ENCODE data around the gene AATF.

AATF gene

DNA sequence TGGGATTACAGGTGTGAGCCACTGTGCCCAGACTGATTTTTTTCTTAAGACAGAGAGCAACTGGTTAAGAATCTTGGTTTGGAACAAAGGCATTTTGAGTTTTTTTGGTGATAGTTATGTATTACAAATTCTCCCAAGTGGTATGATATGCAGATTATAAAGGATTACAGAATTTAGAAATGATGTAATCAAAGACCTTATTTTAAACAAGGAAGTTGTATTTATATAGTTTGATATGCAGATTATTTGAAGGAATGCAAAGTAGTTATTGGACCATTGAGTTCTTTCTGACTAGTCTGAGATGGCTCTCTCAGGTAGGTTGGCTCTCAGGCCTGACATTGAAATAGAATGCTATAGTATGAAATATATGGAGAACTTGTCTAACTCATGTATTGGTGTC, 34.9 kb downstream of the AATF start:
- no peak for DNase-seq

DNA sequence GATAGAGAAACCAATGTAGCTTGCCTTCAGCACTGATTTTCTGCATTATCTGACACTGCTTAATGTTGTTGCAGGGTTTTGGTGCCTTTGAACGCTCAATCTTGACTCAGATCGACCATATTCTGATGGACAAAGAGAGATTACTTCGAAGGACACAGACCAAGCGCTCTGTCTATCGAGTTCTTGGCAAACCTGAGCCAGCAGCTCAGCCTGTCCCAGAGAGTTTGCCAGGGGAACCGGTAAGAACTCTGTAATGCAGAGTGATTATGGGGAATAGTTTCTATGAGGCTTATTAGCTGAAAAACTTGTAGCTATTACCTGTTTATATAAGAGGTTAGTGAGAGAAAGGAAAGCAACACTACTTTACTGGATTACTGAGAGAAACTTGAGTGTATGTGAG, 40.4 kb downstream of the AATF start:
- no peak for DNase-seq

DNA sequence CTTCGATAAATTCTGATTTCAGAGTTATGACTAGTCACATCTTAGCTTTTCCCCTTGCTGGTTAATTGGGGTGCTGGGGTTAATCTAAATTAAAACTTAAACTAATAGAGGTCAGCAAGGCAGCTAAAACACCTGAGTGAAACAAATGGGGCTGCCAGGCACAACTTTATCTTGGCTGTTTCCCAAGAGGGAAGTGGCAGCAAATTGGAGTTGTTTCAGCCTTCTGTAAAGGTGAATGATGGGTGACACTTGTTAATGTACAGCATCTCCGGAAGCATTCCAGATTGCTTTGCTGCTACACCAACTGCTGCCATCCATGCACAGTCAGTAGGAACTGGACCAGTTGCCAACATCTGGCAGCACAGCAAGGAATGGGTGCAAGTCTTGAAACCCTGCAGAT, 43.9 kb downstream of the AATF start:
- no peak for DNase-seq

DNA sequence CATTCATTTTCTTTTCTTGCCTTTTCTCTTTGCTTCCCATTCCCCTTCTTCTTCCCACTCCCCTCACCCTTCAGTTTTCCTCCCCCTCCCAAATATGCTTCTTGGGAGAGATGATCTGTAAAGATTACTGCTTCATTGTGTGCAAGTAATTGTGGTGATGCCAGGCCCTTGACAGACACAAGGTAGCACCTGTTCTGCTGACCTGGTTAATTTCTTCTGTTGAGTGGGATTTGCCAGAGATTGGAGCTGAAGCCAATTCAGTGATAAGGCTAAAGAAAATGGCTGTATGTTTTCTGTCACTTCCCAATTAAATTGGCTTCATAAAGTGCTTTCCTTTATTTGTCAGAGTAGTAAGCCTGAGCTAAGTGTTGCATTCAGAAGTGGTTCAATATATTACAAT, 44.5 kb downstream of the AATF start:
- DNase-seq, result no peak

DNA sequence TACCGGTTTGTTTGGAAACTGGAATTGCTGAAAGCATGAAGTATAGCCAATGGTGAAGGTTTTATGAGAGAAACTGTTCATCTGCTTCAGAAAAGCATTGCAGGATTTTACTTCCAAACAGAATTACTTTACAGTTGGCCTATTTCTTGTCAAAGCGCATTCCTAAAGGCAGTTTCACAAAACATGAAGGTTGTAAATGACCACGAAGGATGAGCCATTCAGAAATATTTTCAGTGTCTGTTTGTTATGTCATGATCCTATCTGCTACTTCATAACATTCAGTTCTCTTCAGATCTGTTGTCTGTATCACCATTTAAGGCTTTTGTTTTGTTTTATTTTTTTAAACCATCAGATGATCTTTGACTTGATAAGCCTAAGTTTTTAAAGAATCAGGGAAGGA, 45.7 kb downstream of the AATF start:
- DNase-seq, result no peak

DNA sequence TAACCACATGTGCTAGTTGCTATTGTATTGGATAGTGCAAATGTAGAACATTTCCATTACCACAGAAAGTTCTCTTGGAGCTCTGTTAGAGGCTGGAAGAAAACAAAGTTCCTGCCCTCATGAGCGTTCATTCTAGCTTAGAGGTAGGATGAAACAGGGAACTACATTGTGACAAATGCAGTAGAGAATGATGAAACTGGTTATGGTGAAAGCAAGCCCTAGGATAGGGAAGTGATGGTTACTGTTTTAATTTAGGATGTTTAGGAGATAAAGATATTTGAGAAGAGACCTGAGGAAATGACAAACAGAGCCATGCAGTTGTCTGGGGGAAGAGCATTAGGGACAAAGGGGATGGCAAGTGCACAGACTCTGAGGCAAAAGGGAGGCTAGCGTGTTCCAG, 50.7 kb downstream of the AATF start:
- no peak for DNase-seq

DNA sequence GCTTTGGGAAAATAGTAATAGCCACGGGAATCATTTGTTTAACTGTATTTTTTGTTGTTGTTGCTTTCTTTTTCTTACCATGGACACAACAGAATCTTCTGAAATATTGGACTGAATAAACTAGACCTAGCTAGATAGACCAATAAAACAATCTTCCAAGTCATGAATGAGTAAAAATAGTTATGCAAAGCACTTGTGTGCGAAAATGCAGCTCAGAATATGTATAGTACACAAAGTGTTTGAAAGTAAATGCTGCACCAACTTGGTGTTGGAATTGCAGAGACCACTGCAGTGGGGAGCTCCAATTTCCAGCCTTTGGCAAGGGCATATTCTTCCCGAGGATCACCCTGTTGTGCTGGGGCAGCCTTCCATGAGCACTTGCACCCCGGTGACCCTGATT, 68.0 kb downstream of the AATF start:
- no peak for DNase-seq

DNA sequence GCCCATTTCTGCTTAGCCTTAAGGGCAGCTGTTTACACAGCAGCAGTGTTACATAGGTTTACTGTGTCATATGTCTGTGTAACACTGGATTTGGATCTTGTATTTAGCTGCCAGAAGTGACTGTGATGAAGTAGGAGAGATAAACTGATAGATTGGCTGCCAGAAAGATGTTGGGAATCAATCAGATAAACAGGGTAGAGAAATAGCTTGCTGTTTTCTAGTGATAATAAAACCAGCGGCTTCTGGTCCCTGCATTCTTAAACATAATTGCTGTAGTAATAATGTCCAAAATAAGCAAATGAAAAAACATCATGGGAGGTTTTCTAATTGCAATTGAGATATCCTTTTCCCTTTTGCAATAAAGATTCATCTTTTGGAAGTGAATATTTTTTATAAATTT, 68.7 kb downstream of the AATF start:
- DNase-seq, result no peak

DNA sequence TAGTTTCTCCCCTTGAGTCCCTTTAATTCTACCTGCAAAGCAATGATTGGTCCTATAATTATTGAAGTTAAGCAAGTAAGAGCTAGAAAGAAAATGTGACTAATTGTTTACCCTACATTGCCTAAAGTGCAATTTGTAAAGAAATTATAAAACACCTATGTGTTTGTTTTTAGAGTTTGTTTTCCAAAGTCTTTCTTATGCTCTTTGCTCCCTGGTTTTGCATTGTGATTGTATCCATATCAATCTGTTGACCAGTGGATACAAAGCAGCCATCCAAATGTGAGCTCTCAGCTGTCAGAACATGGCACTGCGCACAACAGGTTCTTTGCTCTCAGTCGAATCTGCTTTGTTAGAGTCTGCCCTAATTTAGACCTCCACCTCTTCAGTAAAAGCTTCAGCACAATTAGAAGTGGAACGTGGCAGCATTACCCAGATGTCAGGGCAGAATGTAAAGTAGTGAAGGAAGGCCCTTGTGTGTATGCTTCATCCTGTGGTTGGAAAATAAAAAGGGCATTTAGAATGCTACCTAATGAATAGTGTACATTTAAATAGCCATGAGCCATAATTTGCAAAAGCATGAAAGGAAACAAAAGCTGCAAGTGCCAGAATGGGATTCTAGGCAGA, 70.5 kb downstream of the AATF start:
- no peak for DNase-seq

DNA sequence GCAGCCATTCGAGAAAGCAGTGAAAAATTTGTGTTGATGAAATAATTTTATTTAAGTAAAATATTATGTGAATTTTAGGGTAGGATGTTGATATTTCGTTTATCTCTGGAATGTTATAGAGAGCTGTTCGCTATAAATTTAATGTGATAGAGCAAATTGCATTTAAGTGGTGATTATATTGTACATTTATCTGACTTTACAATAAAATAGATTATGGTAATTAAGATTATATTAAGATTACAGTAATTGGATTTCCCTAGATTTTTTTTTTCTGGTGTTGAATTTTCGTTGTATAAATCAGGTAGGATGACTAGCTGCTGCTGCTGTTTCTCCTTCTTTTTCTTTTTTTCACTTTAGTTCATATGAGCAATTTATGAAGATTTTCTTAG, 71.0 kb downstream of the AATF start:
- no peak for DNase-seq

DNA sequence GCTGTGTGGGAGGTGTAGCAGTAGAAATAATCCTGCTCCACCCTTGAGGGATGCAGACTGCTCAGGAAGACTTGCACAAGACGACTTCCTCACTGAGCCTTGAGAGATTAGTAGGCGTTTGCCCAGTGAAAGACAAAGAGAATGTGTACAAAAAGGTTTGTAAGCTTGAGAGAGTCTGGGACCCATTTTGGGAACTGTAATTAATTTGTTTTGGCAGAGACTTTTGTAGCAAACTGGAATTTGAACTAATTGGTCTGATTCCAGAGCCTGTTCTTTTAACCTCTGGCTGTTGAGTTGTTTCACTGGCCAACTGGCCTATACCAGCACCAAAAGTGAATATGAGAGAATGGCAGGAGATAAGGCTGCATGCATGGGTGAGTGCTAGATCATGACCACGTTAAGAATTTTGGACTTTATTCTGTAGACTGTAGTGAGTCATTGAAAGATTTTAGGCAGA, 75.5 kb downstream of the AATF start:
- DNase-seq, result no peak

DNA sequence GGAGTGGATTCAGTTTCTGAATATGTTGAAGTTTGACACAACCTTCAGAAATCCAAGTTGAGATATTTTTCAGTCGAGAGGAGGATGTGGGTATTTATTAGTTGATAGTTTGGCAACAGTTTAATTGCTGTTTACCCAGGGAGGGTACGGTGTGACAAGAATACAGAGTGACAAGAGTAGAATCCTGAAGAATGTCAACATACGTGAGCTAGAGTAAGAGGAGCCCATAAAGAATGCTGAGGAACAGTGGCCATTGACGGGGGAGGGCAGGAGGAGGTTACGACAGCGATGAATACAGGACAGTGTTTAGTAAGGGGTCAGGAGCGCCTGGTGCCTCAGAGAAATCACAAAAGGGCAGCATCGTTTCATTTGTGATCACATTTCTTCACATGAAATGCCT, 76.5 kb downstream of the AATF start:
- DNase-seq, result no peak

DNA sequence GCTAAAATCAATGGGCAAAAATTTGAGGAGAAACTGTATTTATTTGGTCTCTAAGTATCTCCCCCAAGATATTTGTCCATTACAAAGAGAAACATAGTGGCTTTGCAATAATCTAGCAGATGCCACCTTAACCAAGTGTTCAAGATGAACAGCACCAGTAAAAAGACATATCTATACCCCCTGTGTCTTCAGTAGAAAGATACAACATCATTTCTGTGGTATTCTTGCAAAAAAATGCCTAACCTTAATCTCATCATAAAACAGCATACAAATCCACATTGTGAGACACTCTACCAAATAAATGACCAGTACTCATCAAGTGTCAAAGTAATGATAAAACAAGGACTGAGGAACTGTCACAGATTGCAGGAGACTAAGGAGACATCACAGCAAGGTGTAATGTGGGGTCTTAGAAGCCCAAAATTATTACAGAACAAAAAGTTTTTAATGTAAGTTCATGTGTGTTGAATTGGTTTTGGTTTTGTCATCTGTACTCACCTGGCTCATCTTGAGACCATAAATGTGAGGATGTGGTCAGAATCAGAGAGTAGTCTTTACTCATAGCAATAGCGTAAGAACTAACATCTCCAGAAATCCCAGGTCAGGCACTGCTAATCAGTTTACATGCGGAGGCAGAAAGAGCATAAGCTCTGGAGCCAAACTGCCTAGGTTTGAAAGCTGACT, 77.2 kb downstream of the AATF start:
- DNase-seq, result no peak

DNA sequence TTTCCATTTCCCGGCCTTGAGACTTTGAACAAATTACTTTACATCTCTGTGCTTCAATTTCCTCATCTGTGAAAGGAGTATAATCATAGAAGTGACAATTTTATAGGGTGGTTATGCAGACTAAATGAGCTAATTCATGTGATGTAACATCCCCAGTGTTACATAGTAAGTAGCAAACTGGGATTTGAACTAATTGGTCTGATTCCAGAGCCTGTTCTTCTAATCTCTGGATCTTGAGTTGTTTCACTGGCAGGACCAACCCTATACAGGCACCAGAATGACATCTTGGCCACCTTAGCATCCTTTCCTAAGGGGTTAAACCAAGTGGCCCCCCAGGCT, 77.7 kb downstream of the AATF start:
- DNase-seq, result no peak

DNA sequence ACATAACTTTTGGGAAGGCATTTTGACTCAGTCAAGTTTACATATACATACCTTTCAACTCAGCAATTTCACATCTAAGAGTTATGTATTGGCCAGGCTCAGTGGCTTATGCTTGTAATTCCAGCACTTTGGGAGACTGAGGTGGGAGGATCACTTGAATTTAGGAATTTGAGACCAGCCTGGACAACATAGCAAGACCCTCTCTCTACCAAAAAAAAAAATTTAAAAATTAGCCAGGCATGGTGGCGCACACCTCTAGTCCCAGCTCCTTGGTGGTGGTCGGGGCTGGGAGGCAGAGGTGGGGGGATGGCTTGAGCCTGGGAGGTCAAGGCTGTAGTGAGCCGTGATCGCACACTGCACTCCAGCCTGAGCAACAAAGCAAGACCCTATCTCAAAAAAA, 79.3 kb downstream of the AATF start:
- no peak for DNase-seq

DNA sequence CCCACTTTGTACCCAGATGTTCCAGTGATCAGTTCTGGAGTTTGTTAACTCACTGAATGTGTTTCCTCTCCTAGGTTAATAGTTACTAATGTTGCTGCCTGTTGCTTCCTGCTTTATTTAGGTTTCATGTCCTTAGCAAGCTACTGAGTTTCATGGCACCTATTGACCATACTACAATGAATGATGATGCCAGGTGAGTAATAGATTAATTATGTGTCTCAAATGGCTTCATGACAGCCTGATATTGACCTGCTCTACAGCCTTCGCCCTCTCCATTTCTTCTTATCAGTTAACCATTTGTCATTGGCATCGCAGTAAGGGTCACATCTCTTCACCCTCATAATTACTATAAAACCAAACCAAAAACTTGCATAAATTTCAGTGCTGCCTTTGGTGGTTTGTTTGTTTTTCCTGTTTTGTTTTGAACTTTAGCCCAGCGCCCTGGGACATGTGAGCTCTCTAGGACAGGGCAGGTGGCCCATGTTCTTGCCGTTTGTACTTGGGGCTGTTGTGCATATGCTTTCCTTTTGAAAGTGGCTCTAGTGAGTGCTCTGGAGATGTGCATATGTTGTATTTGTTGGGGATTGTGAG, 82.8 kb downstream of the AATF start:
- DNase-seq, result no peak

DNA sequence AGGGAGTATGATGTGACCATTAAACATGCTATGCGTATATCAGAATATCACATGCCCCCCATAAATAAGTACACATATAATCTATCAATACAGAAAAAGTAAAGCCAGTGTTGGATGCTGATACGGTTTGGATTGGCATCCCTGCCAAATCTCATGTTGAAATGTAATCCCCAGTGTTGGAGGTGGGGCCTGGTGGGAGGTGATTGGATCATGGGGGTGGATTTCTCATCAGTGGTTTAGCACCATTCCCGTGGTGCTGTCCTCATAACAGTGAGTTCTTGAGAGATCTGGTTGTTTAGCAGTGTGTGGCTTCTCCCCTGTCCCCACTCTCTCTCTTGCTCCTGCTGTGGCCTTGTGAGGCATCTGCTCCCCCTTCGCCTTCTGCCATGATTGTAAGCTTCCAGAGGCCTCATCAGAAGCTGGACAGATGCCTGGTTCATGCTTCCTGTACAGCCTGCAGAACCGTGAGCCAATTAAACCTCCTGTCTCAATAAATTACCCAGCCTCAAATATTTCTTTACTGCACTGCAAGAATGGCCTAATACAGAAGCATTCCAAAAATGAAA, 88.9 kb downstream of the AATF start:
- DNase-seq, result no peak

DNA sequence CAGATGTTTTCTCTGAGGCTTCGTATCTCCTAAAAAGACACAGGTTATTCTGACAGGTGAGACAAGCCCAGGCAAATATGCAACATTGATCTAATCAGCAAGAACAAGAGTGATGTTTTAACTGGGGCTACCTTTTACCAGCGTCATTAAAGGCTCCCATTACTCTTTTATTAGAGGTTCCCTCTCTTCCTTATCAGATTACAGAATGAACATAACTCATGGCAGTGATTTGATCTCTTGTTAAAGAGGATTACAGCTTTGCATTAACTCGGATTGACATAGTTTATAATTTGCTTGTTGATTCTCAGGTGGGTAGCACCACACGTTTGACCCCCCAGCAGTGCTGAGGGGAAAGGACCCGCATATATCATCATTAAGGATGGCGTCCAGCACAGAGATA, 90.5 kb downstream of the AATF start:
- no peak for DNase-seq

DNA sequence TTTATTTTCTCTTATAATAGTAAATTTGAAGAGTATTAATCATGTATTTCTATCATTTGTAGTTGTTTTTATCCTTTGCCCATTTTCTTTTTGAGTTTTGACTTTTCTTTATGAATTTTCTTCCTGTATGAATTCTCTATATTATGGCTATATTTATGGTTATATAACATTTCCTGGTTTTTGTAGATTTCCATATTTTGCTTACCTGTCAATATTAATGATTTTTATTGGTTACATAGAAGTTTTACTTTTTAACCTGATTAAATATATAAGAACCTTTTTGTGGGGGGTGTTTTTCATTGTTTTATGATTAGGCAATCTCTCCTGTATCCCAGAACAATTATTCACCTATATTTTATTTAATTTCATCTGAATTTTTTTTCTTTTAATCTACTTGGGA, 93.2 kb downstream of the AATF start:
- no peak for DNase-seq

DNA sequence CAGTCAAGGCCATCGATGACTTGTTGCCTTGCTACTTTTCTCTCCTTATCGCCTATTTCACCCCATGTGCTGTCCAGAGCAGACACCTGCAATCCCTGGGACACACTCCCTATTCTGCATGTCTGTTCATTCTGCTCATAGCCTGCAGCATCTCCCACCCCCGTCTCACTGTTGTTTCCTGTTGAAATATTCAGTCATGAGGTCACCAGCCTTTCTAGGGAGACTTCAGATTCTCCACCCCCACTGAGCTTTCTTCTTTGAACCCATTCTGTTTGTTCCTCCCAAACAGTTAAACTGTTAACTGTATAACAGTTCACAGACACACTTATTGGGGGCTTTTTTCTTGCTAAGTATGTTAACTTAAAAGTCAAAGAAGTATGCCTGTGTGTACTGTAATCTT, 94.4 kb downstream of the AATF start:
- no peak for DNase-seq

DNA sequence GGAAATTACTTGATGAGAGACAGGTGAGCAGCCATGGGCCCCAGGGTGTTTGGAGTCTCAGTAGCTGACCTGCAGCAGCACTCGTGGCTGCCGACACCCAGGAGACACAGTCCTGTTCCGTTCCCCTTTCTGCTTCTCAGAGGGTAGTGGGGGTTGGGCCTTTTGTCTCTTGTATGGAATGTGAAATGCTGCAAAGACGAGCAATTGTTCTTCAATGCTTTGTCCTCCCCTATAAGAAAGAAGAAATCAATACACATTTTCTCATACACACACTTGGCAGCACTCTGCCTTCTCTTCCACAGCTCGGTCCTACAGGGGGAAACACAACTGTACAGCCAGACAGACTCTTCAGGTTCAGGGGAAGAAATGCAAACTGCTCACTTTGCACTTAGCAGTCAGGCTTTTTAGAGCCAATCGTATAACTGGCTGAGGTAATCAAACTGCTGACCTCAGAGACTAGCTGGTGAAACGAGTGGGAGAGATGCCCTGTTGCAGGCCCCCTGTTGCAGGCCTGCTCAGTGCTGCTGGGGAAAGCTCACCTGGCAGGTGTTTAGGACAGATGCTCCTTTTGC, 96.7 kb downstream of the AATF start:
- no peak for DNase-seq

DNA sequence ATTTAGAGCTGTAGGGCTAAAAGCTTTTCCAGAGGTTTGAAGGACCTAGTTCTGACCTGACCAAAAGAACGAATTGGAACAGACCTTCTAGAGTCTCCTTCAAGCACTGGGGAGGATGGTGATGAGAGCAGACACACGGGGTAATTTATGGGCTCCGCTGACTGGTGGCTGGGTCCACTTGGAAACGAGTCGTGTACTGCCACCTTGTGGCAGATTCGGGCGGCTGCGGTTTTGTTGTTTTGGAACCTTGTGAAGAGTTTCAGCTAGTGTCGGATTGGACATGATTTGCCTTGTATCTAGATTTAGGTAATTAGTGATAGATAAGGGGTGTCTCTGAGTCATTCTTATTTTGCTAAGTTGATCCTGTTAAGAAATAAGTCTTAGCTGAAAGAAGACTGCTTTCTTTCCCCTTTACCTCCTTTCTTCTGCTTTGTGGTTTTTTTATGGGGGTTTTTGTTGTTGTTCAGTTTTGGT, 98.9 kb downstream of the AATF start:
- DNase-seq, result peak; percentile 68

DNA sequence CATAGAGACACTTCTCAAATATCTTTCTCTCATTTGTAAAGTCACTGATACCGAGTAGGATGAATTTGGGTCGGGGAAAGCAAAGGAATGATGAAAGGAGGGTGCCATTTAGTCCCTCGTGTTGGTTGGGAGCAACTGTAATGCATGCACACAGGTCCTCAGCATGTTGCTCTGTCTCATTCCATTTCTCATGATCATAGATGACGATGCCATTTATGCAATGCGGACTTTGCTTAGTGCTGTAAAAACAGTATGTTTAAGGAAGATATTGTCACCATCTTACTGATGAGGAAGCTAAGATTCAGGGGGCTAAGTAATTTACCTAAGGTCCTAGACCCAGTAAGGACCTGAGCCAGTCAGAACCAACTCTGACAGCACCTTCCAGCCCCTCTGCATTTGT, 100.1 kb downstream of the AATF start:
- no peak for DNase-seq

DNA sequence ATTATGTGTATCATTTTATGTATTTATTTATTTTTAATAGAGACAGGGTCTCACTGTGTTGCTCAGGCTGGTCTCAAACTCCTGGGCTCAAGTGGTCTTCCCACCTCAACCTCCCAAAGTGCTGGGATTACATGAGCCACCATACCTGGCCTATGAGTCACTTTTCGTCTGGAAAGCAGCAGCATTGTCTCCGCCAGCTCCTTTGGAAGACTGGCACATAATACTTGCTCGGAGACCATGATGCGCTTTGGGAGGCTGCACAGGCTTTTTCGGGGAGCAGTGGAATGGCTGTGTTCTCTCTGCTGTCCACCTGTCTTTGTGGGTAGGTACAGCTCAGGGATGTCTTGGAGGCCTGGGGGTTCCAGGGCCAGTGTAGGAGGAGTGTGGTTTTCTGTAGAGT, 102.2 kb downstream of the AATF start:
- no peak for DNase-seq

All from T-helper 9 cell (primary cell).